Measurements from ENCODE around the gene ESR1.

DNA sequence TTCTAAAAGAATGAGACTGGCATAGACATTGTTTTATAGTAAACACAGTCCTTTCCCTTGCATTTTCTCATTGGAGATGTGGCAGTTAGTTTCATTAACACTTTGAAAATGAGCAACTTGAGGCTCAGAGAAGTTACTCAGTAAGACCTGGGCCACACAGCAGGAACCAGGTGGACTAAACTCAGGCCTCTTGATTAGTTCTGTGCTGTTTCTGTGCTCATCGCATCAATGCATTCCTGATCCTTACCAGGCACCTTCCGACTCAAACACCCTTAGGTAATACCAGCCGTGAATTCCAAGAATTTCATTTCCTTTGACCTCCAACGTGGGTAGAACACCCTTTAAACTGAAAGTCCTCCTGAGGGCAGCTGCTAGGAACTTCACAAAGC, 362.8 kb downstream of the ESR1 start:
- TF ChIP-seq, protein P1, sequence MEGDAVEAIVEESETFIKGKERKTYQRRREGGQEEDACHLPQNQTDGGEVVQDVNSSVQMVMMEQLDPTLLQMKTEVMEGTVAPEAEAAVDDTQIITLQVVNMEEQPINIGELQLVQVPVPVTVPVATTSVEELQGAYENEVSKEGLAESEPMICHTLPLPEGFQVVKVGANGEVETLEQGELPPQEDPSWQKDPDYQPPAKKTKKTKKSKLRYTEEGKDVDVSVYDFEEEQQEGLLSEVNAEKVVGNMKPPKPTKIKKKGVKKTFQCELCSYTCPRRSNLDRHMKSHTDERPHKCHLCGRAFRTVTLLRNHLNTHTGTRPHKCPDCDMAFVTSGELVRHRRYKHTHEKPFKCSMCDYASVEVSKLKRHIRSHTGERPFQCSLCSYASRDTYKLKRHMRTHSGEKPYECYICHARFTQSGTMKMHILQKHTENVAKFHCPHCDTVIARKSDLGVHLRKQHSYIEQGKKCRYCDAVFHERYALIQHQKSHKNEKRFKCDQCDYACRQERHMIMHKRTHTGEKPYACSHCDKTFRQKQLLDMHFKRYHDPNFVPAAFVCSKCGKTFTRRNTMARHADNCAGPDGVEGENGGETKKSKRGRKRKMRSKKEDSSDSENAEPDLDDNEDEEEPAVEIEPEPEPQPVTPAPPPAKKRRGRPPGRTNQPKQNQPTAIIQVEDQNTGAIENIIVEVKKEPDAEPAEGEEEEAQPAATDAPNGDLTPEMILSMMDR (IDR thresholded peaks at IDR 0.05) = no peak
- no peak for TF ChIP-seq POLR2A (IDR thresholded peaks at IDR 0.05; ENCODE audit: low read depth)

Measured in esophagus muscularis mucosa (tissue), 3 donors.